H9 (cell line): ENCODE data around the gene ACTR2. TPM values are rescaled to one million over a fixed set of nuclear protein-coding genes. Genes with fewer than 3 reads are reported as not detected.

ENCODE experiments used
- DNase-seq: peaks from one replicate; pipeline ENCODE4 v3.0.0-alpha.2; 2017
- H2AFZ ChIP-seq: one replicate; pipeline ENCODE4 v1.6.1; 2013; ENCODE audit warnings: mild to moderate bottlenecking, low read length, control low read depth, moderate library complexity
- H2AK5ac ChIP-seq: 2 replicates; pipeline ENCODE4 v1.6.1; 2013; ENCODE audit warnings: low read length, control low read depth, mixed read lengths; ENCODE audit not compliant: insufficient read length
- H2BK120ac ChIP-seq: one replicate; pipeline ENCODE4 v1.6.1; 2013; ENCODE audit warnings: low read depth, mild to moderate bottlenecking, low read length, control low read depth, inconsistent platforms; ENCODE audit not compliant: poor library complexity, severe bottlenecking
- H2BK12ac ChIP-seq: 2 replicates; pipeline ENCODE4 v1.6.1; 2013; ENCODE audit warnings: low read length, control low read depth, mixed read lengths, low read depth; ENCODE audit not compliant: insufficient read length
- H2BK15ac ChIP-seq: 2 replicates; pipeline ENCODE4 v1.6.1; 2013; ENCODE audit warnings: low read depth, low read length, control low read depth
- H2BK20ac ChIP-seq: one replicate; pipeline ENCODE4 v1.6.1; 2013; ENCODE audit warnings: low read depth, mild to moderate bottlenecking, low read length, control low read depth, inconsistent platforms; ENCODE audit not compliant: poor library complexity, severe bottlenecking
- H2BK5ac ChIP-seq: 2 replicates; pipeline ENCODE4 v1.6.1; 2013; ENCODE audit warnings: low read length, control low read depth, mixed read lengths; ENCODE audit not compliant: insufficient read length
- H3K14ac ChIP-seq: 2 replicates; pipeline ENCODE4 v1.6.1; 2013; ENCODE audit warnings: low read length, control low read depth; ENCODE audit not compliant: insufficient read depth
- H3K18ac ChIP-seq: 2 replicates; pipeline ENCODE4 v1.6.1; 2013; ENCODE audit warnings: low read depth, mild to moderate bottlenecking, mixed read lengths, low read length, control low read depth; ENCODE audit not compliant: insufficient read length
- H3K23ac ChIP-seq: 2 replicates; pipeline ENCODE4 v1.6.1; 2013; ENCODE audit warnings: low read length, control low read depth, mixed read lengths, low read depth; ENCODE audit not compliant: insufficient read length
- H3K23me2 ChIP-seq: 2 replicates; pipeline ENCODE4 v1.6.1; 2013; ENCODE audit warnings: low read depth, mild to moderate bottlenecking, mixed read lengths, low read length, control low read depth; ENCODE audit not compliant: insufficient read length, poor library complexity, severe bottlenecking
- H3K27ac ChIP-seq: 2 replicates; pipeline ENCODE4 v1.5.1; 2013; ENCODE audit warnings: low read length, control low read depth, mixed read lengths, low read depth; ENCODE audit not compliant: insufficient read length
- H3K27me3 ChIP-seq: 2 replicates; pipeline ENCODE4 v1.6.1; 2013; ENCODE audit warnings: low read length, control low read depth, inconsistent platforms; ENCODE audit not compliant: insufficient read depth
- H3K4ac ChIP-seq: 2 replicates; pipeline ENCODE4 v1.6.1; 2013; ENCODE audit warnings: low read depth, mild to moderate bottlenecking, control low read depth, inconsistent platforms, low read length, moderate library complexity
- H3K4me1 ChIP-seq: 2 replicates; pipeline ENCODE4 v1.6.1; 2013; ENCODE audit warnings: low read length, control low read depth, inconsistent platforms; ENCODE audit not compliant: insufficient read depth
- H3K4me2 ChIP-seq: 2 replicates; pipeline ENCODE4 v1.6.1; 2013; ENCODE audit warnings: low read length, control low read depth, mixed read lengths; ENCODE audit not compliant: insufficient read length, insufficient read depth
- H3K56ac ChIP-seq: 2 replicates; pipeline ENCODE4 v1.6.1; 2013; ENCODE audit warnings: low read depth, mild to moderate bottlenecking, mixed read lengths, low read length, control low read depth; ENCODE audit not compliant: insufficient read length
- H3K79me1 ChIP-seq: 2 replicates; pipeline ENCODE4 v1.6.1; 2013; ENCODE audit warnings: low read depth, mild to moderate bottlenecking, moderate library complexity, low read length, control low read depth, inconsistent platforms; ENCODE audit not compliant: insufficient read depth, poor library complexity, severe bottlenecking
- H3K79me2 ChIP-seq: 2 replicates; pipeline ENCODE4 v1.6.1; 2013; ENCODE audit warnings: low read length, control low read depth, inconsistent platforms; ENCODE audit not compliant: insufficient read depth
- H3K9ac ChIP-seq: 2 replicates; pipeline ENCODE4 v1.6.1; 2013; ENCODE audit warnings: low read length, control low read depth, mixed read lengths; ENCODE audit not compliant: insufficient read length; ENCODE audit errors: extremely low read depth
- H3K9me3 ChIP-seq: one replicate; pipeline ENCODE4 v1.6.1; 2013; ENCODE audit warnings: low read depth, low read length, inconsistent platforms; ENCODE audit not compliant: control insufficient read depth
- H3T11ph ChIP-seq: one replicate; pipeline ENCODE4 v1.6.1; 2013; ENCODE audit warnings: mild to moderate bottlenecking, low read length, control low read depth, inconsistent platforms
- H4K20me1 ChIP-seq: one replicate; pipeline ENCODE4 v1.6.1; 2013; ENCODE audit not compliant: control insufficient read depth, insufficient read length, insufficient read depth
- H4K5ac ChIP-seq: 2 replicates; pipeline ENCODE4 v1.6.1; 2013; ENCODE audit warnings: low read depth, mild to moderate bottlenecking, mixed read lengths, low read length, control low read depth; ENCODE audit not compliant: insufficient read length
- H4K8ac ChIP-seq: replicated peaks from 2 replicates; pipeline ENCODE4 v1.6.1; 2013; ENCODE audit warnings: low read length, control low read depth, mixed read lengths, low read depth; ENCODE audit not compliant: insufficient read length
- H4K91ac ChIP-seq: 2 replicates; pipeline ENCODE4 v1.6.1; 2013; ENCODE audit warnings: low read depth, mild to moderate bottlenecking, moderate library complexity, mixed read lengths, low read length, control low read depth; ENCODE audit not compliant: insufficient read length
- H3K27ac Mint-ChIP-seq, 3 experiments: 2 replicates in 2 of 3; 3 replicates in 1 of 3; pipeline ENCODE4 v1.8.0; 2020 to 2021; ENCODE audit warnings: mixed read lengths in 3 of 3, mild to moderate bottlenecking in 1 of 3, moderate library complexity in 1 of 3
- H3K27me3 Mint-ChIP-seq: 2 replicates; pipeline ENCODE4 v1.8.0; 2021; ENCODE audit warnings: low read depth, mild to moderate bottlenecking, moderate library complexity, mixed read lengths
- H3K36me3 Mint-ChIP-seq, 3 experiments: 2 replicates in 2 of 3; 3 replicates in 1 of 3; pipeline ENCODE4 v1.8.0; 2020 to 2021; ENCODE audit warnings: low read depth in 3 of 3, mixed read lengths in 3 of 3; ENCODE audit not compliant: insufficient read depth in 1 of 3
- H3K4me1 Mint-ChIP-seq, 2 experiments: 2 replicates each; pipeline ENCODE4 v1.8.0; 2020; ENCODE audit warnings: mixed read lengths in 2 of 2
- H3K4me3 Mint-ChIP-seq, 2 experiments: 2 replicates in 1 of 2; 3 replicates in 1 of 2; pipeline ENCODE4 v1.8.0; 2020 to 2021; ENCODE audit warnings: mild to moderate bottlenecking in 2 of 2, mixed read lengths in 2 of 2, moderate library complexity in 1 of 2
- H3K9me3 Mint-ChIP-seq, 2 experiments: 2 replicates in 1 of 2; 3 replicates in 1 of 2; pipeline ENCODE4 v1.8.0; 2020; ENCODE audit warnings: mild to moderate bottlenecking in 2 of 2, mixed read lengths in 2 of 2, moderate library complexity in 1 of 2
- CTCF ChIP-seq: fragments of 200-600 bp; sonication (generic); conservative IDR thresholded peaks from 3 replicates; pipeline ENCODE4 v1.8.0; 2021; ENCODE audit warnings: antibody characterized with exemption, mild to moderate bottlenecking
- WGBS: extraction: QIAGEN DNeasy Blood & Tissue Kit; methylation state at CpG from one replicate; pipeline ENCODE4 v1.1.7; 2013; ENCODE audit warnings: missing lambda C conversion rate, low lambda C conversion rate, mixed read lengths; ENCODE audit not compliant: insufficient read length; ENCODE audit errors: extremely low coverage; 5-methylcytosine and 5-hydroxymethylcytosine counted together
- total RNA-seq: library from RNA; stranded (reverse); gene quantifications from 2 replicates; pipeline ENCODE4 v1.2.1, GENCODE V29; 2021

Gene ACTR2
- total RNA-seq, 1 experiment from 2014 or later: 176 TPM

- peaks cover 9 to 13% of the 10 kb centered on the region in 2 experiments for H3K4me1 Mint-ChIP-seq
- Histone ChIP-seq H3K14ac (no peak overlapping the region), H3K23ac (no peak overlapping the region), H4K91ac (no peak overlapping the region), H2BK12ac (no peak overlapping the region), H3K9me3 (no peaks in the 10 kb centered on the region), H3K56ac (no peak overlapping the region), H2AK5ac (no peak overlapping the region), H3K27me3 (no peaks in the 10 kb centered on the region), H2BK15ac (no peak overlapping the region), H3K18ac (no peak overlapping the region), H3K4ac (no peak overlapping the region), H3K79me2 (no peaks in the 10 kb centered on the region), H2AFZ (no peak overlapping the region), H3K4me1 (no peaks in the 10 kb centered on the region), H2BK120ac (no peak overlapping the region), H2BK20ac (no peak overlapping the region), H4K5ac (no peak overlapping the region), H2BK5ac (no peak overlapping the region), H3K27ac (no peak overlapping the region), H4K8ac (no peak overlapping the region), H3K79me1 (no peaks in the 10 kb centered on the region), H3K4me2 (no peak overlapping the region), H4K20me1 (no peaks in the 10 kb centered on the region), H3K23me2 (no peaks in the 10 kb centered on the region), H3T11ph (no peak overlapping the region), H3K9ac (no peak overlapping the region)
- H3K27ac Mint-ChIP-seq: no peak overlapping the region
- H3K9me3 Mint-ChIP-seq: no peaks in the 10 kb centered on the region; a peak in 1 of 5 replicates
- no CpG with 5 or more reads among the region's 3 CpGs for WGBS
- H3K36me3 Mint-ChIP-seq: no peaks in the 10 kb centered on the region
- H3K4me3 Mint-ChIP-seq: no peak overlapping the region
- peaks cover 10% of the 10 kb centered on the region for H3K27me3 Mint-ChIP-seq
- no peak for TF ChIP-seq CTCF
- no peak for DNase-seq
Measured at GRCh38 chr2:65212115-65212514, 15.5 kb upstream of the ACTR2 start.
